K562 (cell line): Measurements from ENCODE around the gene PUS10. TPM values are rescaled to one million over a fixed set of nuclear protein-coding genes. Genes with fewer than 3 reads are reported as not detected.
A peak's percentile ranks its signal among the peaks of the same experiment; 100 is the strongest.

ENCODE experiments used
- BHLHE40 ChIP-seq: IDR thresholded peaks from 2 replicates; pipeline ENCODE4 v1.6.1; 2011; ENCODE audit warnings: low read length, improper control_type of control experiment
- CC2D1A ChIP-seq: fragments of 450-650 bp; IDR thresholded peaks from 2 replicates; pipeline ENCODE4 v1.6.1; 2017; ENCODE audit warnings: mild to moderate bottlenecking
- CXXC5 ChIP-seq: fragments of 250-450 bp; sonication (Bioruptor Pico); IDR thresholded peaks from 2 replicates; pipeline ENCODE4 v1.8.0; 2022; ENCODE audit warnings: inconsistent platforms, mild to moderate bottlenecking, moderate library complexity
- GTF2E2 ChIP-seq: fragments of 200-800 bp; sonication (Bioruptor generic); IDR thresholded peaks from 2 replicates; pipeline ENCODE4 v1.6.1; 2016; ENCODE audit warnings: missing genetic modification characterization, missing compliant biosample characterization
- HNRNPLL ChIP-seq: fragments of 200-400 bp; formaldehyde crosslinking; IDR thresholded peaks from 2 replicates; pipeline ENCODE4 v1.6.1; 2017; ENCODE audit warnings: low read length, low read depth, mild to moderate bottlenecking; ENCODE audit not compliant: poor library complexity, severe bottlenecking
- IRF2 ChIP-seq: sonication (generic); formaldehyde crosslinking; IDR thresholded peaks from 2 replicates; pipeline ENCODE4 v1.8.1; 2022; ENCODE audit warnings: mild to moderate bottlenecking, missing genetic modification reagents
- JUND ChIP-seq, 2 experiments: IDR thresholded peaks; 2 replicates in 1 of 2; 3 replicates in 1 of 2; pipeline ENCODE4 v1.6.1; 2011; ENCODE audit warnings: borderline replicate concordance in 2 of 2, low read depth in 2 of 2, low read length in 2 of 2, improper control_type of control experiment in 1 of 2, missing biosample characterization in 1 of 2, missing genetic modification characterization in 1 of 2, missing genetic modification reagents in 1 of 2
- KAT2B ChIP-seq: IDR thresholded peaks from one replicate; pipeline ENCODE4 v1.6.1; 2012; ENCODE audit warnings: low read depth, mild to moderate bottlenecking, control low read depth, inconsistent platforms, low read length, moderate library complexity
- MAFF ChIP-seq: IDR thresholded peaks from 2 replicates; pipeline ENCODE4 v1.6.1; 2012; ENCODE audit warnings: low read length, improper control_type of control experiment
- PHF20 ChIP-seq: fragments of 450-650 bp; IDR thresholded peaks from 2 replicates; pipeline ENCODE4 v1.6.1; 2018; ENCODE audit not compliant: partially characterized antibody
- SOX6 ChIP-seq: fragments of 450-650 bp; IDR thresholded peaks from 2 replicates; pipeline ENCODE4 v1.6.1; 2014; ENCODE audit warnings: mild to moderate bottlenecking
- TAF9B ChIP-seq: fragments of 450-650 bp; IDR thresholded peaks from 2 replicates; pipeline ENCODE4 v1.6.1; 2018; ENCODE audit warnings: mild to moderate bottlenecking; ENCODE audit not compliant: partially characterized antibody
- TEAD1 ChIP-seq, 2 experiments: fragments of 450-650 bp in 1 of 2; sonication (generic) in 1 of 2; formaldehyde crosslinking; IDR thresholded peaks; 2 replicates each; pipeline versions ENCODE4 v1.4.0 to v1.8.0; 2020 to 2022; ENCODE audit warnings: mild to moderate bottlenecking in 2 of 2, missing genetic modification reagents in 1 of 2
- XRCC5 ChIP-seq: fragments of 200-400 bp; formaldehyde crosslinking; IDR thresholded peaks from 2 replicates; pipeline ENCODE4 v1.6.1; 2017; ENCODE audit warnings: low read depth, mild to moderate bottlenecking, low read length
- ZKSCAN1 ChIP-seq: fragments of 150-350 bp; IDR thresholded peaks from 2 replicates; pipeline ENCODE4 v1.6.1; 2016; ENCODE audit warnings: low read depth, low read length
- ZNF184 ChIP-seq: sonication (generic); formaldehyde crosslinking; IDR thresholded peaks from 2 replicates; pipeline ENCODE4 v1.5.0; 2020; ENCODE audit warnings: missing genetic modification reagents
- ZNF197 ChIP-seq: fragments of 200-800 bp; sonication (Bioruptor generic); IDR thresholded peaks from 2 replicates; pipeline ENCODE4 v1.6.1; 2016; ENCODE audit warnings: low read depth, missing genetic modification characterization, missing compliant biosample characterization
- ZNF551 ChIP-seq: fragments of 250-450 bp; sonication (Bioruptor Pico); IDR thresholded peaks from 2 replicates; pipeline ENCODE4 v1.5.0; 2021; ENCODE audit warnings: mild to moderate bottlenecking, moderate library complexity
- polyA plus RNA-seq, 8 experiments: library from polyadenylated mRNA; depleted of rRNA in 4 of 8; stranded (reverse) in 5 of 8; unstranded in 3 of 8; fragments of >200 nt; fragmentation: Nextera tagmentation in 2 of 8; fragmentation: Illumina TruSeq in 1 of 8; extraction: Ambion mirVana in 2 of 8; extraction: Trizol in 1 of 8; gene quantifications; 2 replicates each; pipeline versions ENCODE4 v1.2.1 to v1.2.3, GENCODE V29; 2011 to 2014; ENCODE audit warnings: inconsistent platforms in 1 of 8, missing spikeins in 1 of 8
- total RNA-seq, 7 experiments: library from RNA; depleted of rRNA in 6 of 7; stranded (reverse); fragments of >200 nt in 6 of 7; fragmentation: Illumina TruSeq in 2 of 7; extraction: Trizol in 2 of 7; gene quantifications; 2 replicates each; pipeline versions ENCODE4 v1.2.1 to v1.2.3, GENCODE V29; 2011 to 2021; ENCODE audit warnings: low replicate concordance in 1 of 7
- TF ChIP-seq, protein P1 (sequence below): fragments of 450-650 bp; formaldehyde crosslinking; IDR thresholded peaks from 2 replicates; pipeline ENCODE4 v1.4.0; 2022; ENCODE audit warnings: missing genetic modification characterization
- TF ChIP-seq, protein P2 (sequence below): sonication (generic); formaldehyde crosslinking; IDR thresholded peaks from 2 replicates; pipeline ENCODE4 v1.8.0; 2022; ENCODE audit warnings: missing genetic modification reagents, mild to moderate bottlenecking, borderline replicate concordance
- TF ChIP-seq, protein P3 (sequence below), 2 experiments: IDR thresholded peaks in 1 of 2; conservative IDR thresholded peaks in 1 of 2; 2 replicates each; pipeline ENCODE4 v1.6.1; 2016; ENCODE audit warnings: low read depth in 2 of 2, mild to moderate bottlenecking in 1 of 2, missing compliant biosample characterization in 1 of 2, missing genetic modification characterization in 1 of 2, moderate library complexity in 1 of 2
- TF ChIP-seq, protein P4 (sequence below): fragments of 450-650 bp; formaldehyde crosslinking; IDR thresholded peaks from 2 replicates; pipeline ENCODE4 v1.4.0; 2020; ENCODE audit warnings: mild to moderate bottlenecking, moderate library complexity

PUS10 gene
- total and polyA plus RNA-seq, 9 of the 15 experiments (the other 6 are each of a cell fraction or from before 2014, with no cell fraction given): 5.0 to 10.7 (median 7.6) TPM

DNA sequence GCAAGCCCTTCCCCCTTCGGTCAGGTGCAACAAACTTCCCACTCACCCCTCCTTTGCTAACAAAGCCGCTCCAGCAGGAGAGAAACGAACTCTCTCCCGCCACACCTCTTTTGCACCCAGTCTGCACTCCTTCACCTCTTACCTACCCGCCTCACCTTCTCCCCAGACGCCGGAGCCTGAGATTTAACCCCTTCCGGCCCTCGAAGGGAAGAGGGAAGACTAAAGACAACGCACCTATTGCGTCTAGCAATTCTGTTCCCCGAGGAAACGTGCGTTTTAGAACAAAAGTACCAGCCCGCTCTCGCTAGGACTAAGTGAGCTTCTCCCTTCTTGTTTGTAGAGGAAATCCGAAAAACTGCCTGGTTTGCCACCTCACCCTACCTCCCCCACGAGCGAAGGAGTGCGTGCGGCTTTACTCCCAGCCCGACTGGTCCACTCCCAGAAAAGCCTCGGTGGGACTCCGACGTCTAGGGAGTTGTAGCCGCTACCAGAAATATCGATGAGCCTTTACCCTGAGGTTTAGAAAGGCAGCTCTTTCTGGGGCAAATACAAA is 976 bp downstream of the PUS10 start (continued):
- TF ChIP-seq, protein P1, sequence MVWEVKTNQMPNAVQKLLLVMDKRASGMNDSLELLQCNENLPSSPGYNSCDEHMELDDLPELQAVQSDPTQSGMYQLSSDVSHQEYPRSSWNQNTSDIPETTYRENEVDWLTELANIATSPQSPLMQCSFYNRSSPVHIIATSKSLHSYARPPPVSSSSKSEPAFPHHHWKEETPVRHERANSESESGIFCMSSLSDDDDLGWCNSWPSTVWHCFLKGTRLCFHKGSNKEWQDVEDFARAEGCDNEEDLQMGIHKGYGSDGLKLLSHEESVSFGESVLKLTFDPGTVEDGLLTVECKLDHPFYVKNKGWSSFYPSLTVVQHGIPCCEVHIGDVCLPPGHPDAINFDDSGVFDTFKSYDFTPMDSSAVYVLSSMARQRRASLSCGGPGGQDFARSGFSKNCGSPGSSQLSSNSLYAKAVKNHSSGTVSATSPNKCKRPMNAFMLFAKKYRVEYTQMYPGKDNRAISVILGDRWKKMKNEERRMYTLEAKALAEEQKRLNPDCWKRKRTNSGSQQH: peak; percentile 62
- TF ChIP-seq TEAD1 (CRISPR knock-in tag; IDR thresholded peaks at IDR 0.05) (no peak), IRF2 (CRISPR knock-in tag) (no peak), ZNF184 (no peak), MAFF (0 out of 2 replicates have a peak, but pooled peaks have one; percentile 13), XRCC5 (peak; percentile 93), CXXC5 (CRISPR knock-in tag) (peak; percentile 81), JUND (IDR thresholded peaks at IDR 0.05; ENCODE audit: borderline replicate concordance, low read depth, low read length) (peak; percentile 68), JUND (tag; IDR thresholded peaks at IDR 0.05; ENCODE audit: borderline replicate concordance, low read depth, low read length) (peak; percentile 64; the same call in 1 of the 3 replicates), ZNF197 (CRISPR knock-in tag) (no peak), TAF9B (peak; percentile 74), ZNF551 (no peak), PHF20 (peak; percentile 97), ZKSCAN1 (0 out of 2 replicates have a peak, but pooled peaks have one; percentile 51), BHLHE40 (peak; percentile 56; the same call in 1 of the 2 replicates), HNRNPLL (peak; percentile 48), KAT2B (no peak), GTF2E2 (tag) (peak; percentile 42; the same call in 1 of the 2 replicates), SOX6 (peak; percentile 17; the same call in 1 of the 2 replicates), CC2D1A (peak; percentile 25; the same call in 1 of the 2 replicates)
- TF ChIP-seq, protein P2, sequence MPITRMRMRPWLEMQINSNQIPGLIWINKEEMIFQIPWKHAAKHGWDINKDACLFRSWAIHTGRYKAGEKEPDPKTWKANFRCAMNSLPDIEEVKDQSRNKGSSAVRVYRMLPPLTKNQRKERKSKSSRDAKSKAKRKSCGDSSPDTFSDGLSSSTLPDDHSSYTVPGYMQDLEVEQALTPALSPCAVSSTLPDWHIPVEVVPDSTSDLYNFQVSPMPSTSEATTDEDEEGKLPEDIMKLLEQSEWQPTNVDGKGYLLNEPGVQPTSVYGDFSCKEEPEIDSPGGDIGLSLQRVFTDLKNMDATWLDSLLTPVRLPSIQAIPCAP (CRISPR knock-in tag): 0 out of 2 replicates have a peak, but pooled peaks have one; percentile 73
- TF ChIP-seq, protein P3, sequence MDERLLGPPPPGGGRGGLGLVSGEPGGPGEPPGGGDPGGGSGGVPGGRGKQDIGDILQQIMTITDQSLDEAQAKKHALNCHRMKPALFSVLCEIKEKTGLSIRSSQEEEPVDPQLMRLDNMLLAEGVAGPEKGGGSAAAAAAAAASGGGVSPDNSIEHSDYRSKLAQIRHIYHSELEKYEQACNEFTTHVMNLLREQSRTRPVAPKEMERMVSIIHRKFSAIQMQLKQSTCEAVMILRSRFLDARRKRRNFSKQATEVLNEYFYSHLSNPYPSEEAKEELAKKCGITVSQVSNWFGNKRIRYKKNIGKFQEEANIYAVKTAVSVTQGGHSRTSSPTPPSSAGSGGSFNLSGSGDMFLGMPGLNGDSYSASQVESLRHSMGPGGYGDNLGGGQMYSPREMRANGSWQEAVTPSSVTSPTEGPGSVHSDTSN (CRISPR knock-in tag; IDR thresholded peaks at IDR 0.05; ENCODE audit: low read depth): no peak
- TF ChIP-seq, protein P3 (tag; conservative IDR thresholded peaks at IDR 0.05; ENCODE audit: low read depth): no peak
- TF ChIP-seq, protein P4, sequence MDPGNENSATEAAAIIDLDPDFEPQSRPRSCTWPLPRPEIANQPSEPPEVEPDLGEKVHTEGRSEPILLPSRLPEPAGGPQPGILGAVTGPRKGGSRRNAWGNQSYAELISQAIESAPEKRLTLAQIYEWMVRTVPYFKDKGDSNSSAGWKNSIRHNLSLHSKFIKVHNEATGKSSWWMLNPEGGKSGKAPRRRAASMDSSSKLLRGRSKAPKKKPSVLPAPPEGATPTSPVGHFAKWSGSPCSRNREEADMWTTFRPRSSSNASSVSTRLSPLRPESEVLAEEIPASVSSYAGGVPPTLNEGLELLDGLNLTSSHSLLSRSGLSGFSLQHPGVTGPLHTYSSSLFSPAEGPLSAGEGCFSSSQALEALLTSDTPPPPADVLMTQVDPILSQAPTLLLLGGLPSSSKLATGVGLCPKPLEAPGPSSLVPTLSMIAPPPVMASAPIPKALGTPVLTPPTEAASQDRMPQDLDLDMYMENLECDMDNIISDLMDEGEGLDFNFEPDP (CRISPR knock-in tag): no peak
